NT2/D1 (cell line): ENCODE data around the gene KBTBD8.

Experiments used
- DNase-seq: peaks from one replicate; pipeline ENCODE4 v3.0.0-alpha.2; 2011; ENCODE audit warnings: low read depth, low spot score
- H3K27me3 ChIP-seq: 2 replicates; pipeline ENCODE4 v1.6.0; 2011; ENCODE audit warnings: mild to moderate bottlenecking; ENCODE audit not compliant: insufficient read length, insufficient read depth
- H3K36me3 ChIP-seq: 2 replicates; pipeline ENCODE4 v1.6.1; 2011; ENCODE audit warnings: mild to moderate bottlenecking, low read length, mixed read lengths; ENCODE audit not compliant: insufficient read depth, insufficient read length
- H3K4me1 ChIP-seq: 2 replicates; pipeline ENCODE4 v1.5.1; 2011; ENCODE audit not compliant: insufficient read depth, insufficient read length
- H3K4me3 ChIP-seq: 2 replicates; pipeline ENCODE4 v1.5.1; 2011; ENCODE audit warnings: low read depth; ENCODE audit not compliant: insufficient read length
- H3K9ac ChIP-seq: 2 replicates; pipeline ENCODE4 v1.6.0; 2011; ENCODE audit warnings: low read depth; ENCODE audit not compliant: insufficient read length
- H3K9me3 ChIP-seq: 2 replicates; pipeline ENCODE4 v1.5.1; 2011; ENCODE audit warnings: mild to moderate bottlenecking, low read length; ENCODE audit not compliant: insufficient read depth
- SUZ12 ChIP-seq: IDR thresholded peaks from 2 replicates; pipeline ENCODE4 v1.6.1; 2011; ENCODE audit not compliant: insufficient read length, insufficient read depth; ENCODE audit errors: extremely low read depth
- YY1 ChIP-seq: IDR thresholded peaks from 2 replicates; pipeline ENCODE4 v1.6.1; 2011; ENCODE audit not compliant: insufficient read length, insufficient read depth
- ZNF274 ChIP-seq: IDR thresholded peaks from 2 replicates; pipeline ENCODE4 v1.6.1; 2011; ENCODE audit warnings: mild to moderate bottlenecking, low read depth, low read length

KBTBD8 gene

GRCh38 chr3:66989241-66989640 is 8.9 kb upstream of the KBTBD8 start:
- no peak overlapping the region for H3K9ac ChIP-seq
- peak; percentile 47 for DNase-seq
- no peak overlapping the region for H3K4me3 ChIP-seq

DNA sequence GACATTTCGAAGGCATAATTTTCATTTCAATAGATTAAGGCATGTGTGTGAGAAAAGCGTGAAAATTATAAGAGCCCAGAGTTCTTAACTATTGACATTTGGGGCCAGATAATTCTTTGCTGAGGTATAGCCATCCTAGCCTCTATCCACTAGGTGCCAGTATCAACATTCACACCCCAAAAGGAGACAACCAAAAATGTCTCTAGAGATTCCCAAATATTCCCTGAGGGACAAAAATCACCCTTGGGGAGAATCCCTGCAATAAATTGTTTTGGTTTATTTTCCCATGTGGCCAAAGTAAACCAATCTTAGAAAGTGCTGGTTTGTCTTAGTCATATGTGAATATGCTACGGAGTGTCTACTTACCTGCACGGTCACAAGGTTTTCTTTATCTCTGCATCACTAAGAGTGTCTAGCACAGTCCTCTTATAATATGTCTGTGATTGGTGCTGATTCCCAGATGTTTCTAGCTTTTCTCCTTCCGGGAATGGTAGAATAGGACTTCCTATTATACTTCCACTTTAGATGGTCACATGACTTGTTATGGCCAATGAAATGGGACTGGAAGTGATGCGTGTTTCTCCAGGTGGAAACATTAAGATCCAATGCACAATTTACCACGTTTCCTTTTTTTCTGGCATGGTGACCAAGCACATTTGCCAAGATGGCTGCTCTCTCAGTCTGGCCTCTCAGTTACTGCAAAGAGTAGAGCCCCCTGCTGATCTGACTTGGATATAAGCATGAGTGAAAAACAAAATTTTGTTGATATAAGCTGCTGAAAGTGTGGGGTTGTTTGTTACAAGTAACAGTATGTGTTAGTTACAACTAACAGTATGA is 8.0 kb upstream of the KBTBD8 start:
- no peaks in the 10 kb centered on the region for H3K27me3 ChIP-seq
- TF ChIP-seq ZNF274 (no peak), SUZ12 (no peak), YY1 (no peak)
- H3K36me3 ChIP-seq: no peaks in the 10 kb centered on the region
- H3K4me3 ChIP-seq: no peak overlapping the region
- no peak overlapping the region for H3K9ac ChIP-seq
- H3K9me3 ChIP-seq: peaks cover 19% of the 10 kb centered on the region
- no peak for DNase-seq
- H3K4me1 ChIP-seq: peaks cover 2% of the 10 kb centered on the region

More at GRCh38 chr3:66989241-66989640, 8.9 kb upstream of the KBTBD8 start:
- Histone ChIP-seq H3K4me1 (peaks cover 2% of the 10 kb centered on the region), H3K9me3 (peaks cover 19% of the 10 kb centered on the region), H3K36me3 (no peaks in the 10 kb centered on the region), H3K27me3 (no peaks in the 10 kb centered on the region)
- no peak for TF ChIP-seq SUZ12
- TF ChIP-seq ZNF274: no peak
- TF ChIP-seq YY1: no peak

DNA sequence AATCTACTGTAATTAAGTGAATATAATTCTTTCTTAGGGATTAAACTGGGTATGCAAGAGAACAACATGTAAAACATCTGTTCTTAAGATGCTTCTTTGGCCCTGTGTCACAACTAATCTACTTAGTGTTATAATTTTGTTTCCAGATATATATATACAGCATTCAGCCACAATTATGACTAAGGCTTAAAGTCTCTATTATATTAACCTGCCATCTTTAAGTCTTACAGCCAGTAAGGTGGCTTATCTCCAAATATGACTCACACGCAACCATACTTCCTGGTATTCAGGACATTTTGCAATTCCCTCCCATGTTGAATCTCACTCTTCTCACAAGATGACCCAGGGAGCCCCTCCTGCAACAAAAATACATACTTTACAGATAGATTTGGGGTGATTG is 6.6 kb upstream of the KBTBD8 start:
- TF ChIP-seq SUZ12: no peak
- no peak for TF ChIP-seq ZNF274
- TF ChIP-seq YY1: no peak
- Histone ChIP-seq H3K9ac (no peak overlapping the region), H3K4me1 (peaks cover 2% of the 10 kb centered on the region), H3K36me3 (no peaks in the 10 kb centered on the region), H3K27me3 (no peaks in the 10 kb centered on the region), H3K4me3 (no peak overlapping the region), H3K9me3 (peaks cover 19% of the 10 kb centered on the region)
- DNase-seq: no peak

DNA sequence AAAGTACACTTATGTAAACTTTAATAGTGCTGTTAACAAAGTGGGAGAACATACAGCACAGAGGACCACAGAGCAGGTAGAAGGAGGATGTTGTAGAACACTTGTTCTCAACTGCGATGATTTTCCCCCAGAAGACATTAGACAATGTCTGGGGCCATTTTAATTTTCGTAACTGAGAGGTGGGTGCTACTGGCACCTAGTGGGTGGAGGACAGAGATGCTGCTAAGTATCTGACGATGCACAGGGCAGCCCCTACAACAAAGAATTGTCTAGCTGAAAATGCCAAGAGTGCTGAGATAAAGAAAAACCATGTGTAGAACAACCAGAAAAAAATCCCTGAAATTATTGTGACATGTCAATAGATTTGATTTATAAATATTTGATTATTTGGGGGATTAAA is 5.0 kb upstream of the KBTBD8 start:
- DNase-seq: no peak
- no peak for TF ChIP-seq YY1
- no peak for TF ChIP-seq SUZ12
- TF ChIP-seq ZNF274: no peak
- Histone ChIP-seq H3K4me3 (no peak overlapping the region), H3K9me3 (peaks cover 14% of the 10 kb centered on the region; the same call in 1 of the 2 replicates), H3K36me3 (no peaks in the 10 kb centered on the region), H3K27me3 (no peaks in the 10 kb centered on the region), H3K4me1 (peaks cover 2% of the 10 kb centered on the region), H3K9ac (no peak overlapping the region)

- Histone ChIP-seq H3K36me3 (no peaks in the 10 kb centered on the region), H3K4me1 (peaks cover 2% of the 10 kb centered on the region), H3K9me3 (peaks cover 14% of the 10 kb centered on the region; the same call in 1 of the 2 replicates)
These were observed 3.5 kb upstream of the KBTBD8 start for GRCh38 chr3:66994588-66994987.

GRCh38 chr3:66996696-66997095 is 1.4 kb upstream of the KBTBD8 start:
- Histone ChIP-seq H3K9me3 (0 out of 2 replicates have a peak, but pooled peaks cover 8% of the 10 kb centered on the region), H3K36me3 (peaks cover 8% of the 10 kb centered on the region), H3K4me3 (no peak overlapping the region), H3K4me1 (peaks cover 2% of the 10 kb centered on the region), H3K27me3 (peaks cover 7% of the 10 kb centered on the region), H3K9ac (no peak overlapping the region)
- no peak for TF ChIP-seq SUZ12
- no peak for TF ChIP-seq YY1
- TF ChIP-seq ZNF274: no peak
- no peak for DNase-seq

More at GRCh38 chr3:66994588-66994987, 3.5 kb upstream of the KBTBD8 start:
- H3K4me3 ChIP-seq: no peak overlapping the region
- TF ChIP-seq SUZ12: no peak
- TF ChIP-seq YY1: no peak
- TF ChIP-seq ZNF274: no peak
- H3K27me3 ChIP-seq: peaks cover 7% of the 10 kb centered on the region
- H3K9ac ChIP-seq: no peak overlapping the region
- no peak for DNase-seq

GRCh38 chr3:66997560-66998112 is 471 bp upstream of the KBTBD8 start:
- DNase-seq: no peak

More at GRCh38 chr3:66997560-66998112, 471 bp upstream of the KBTBD8 start:
- Histone ChIP-seq H3K4me1 (peaks cover 2% of the 10 kb centered on the region), H3K27me3 (peaks cover 7% of the 10 kb centered on the region), H3K36me3 (peaks cover 8% of the 10 kb centered on the region), H3K4me3 (peak overlapping the region; percentile 20), H3K9me3 (0 out of 2 replicates have a peak, but pooled peaks cover 7% of the 10 kb centered on the region), H3K9ac (peak overlapping the region; percentile 36)
- TF ChIP-seq ZNF274 (no peak), SUZ12 (no peak), YY1 (no peak)
